ENCODE measurements around the gene CELSR1. TPM values are rescaled to one million over a fixed set of nuclear protein-coding genes. Genes with fewer than 3 reads are reported as not detected.
A peak's percentile ranks its signal among the peaks of the same experiment; 100 is the strongest.

CELSR1 gene
- total RNA-seq, 1 donor from 2014 or later: 27.6 TPM

DNA sequence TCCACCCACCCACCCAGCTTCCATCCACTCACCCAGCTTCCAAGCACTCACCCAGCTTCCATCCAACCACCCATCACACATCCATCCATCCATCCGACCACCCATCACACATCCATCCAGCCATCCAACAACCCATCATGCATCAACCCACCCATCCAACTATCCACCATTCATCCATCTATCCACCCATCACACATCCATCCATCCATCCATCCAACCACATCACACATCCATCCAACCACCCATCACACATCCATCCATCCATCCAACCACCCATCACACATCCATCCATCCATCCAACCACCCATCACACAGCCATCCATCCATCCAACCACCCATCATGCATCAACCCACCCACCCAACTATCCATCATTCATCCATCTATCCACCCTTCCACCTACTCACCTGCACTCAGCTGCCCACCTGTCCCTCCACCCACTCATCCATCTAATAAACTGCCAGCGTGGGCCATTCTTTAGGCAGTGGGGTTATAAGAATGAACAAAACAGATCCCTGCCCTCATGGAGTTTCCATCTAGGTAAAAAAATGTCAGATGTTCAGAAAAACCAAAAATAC, 88.2 kb downstream of the CELSR1 start:
- TF ChIP-seq EZH2 (IDR thresholded peaks at IDR 0.05; ENCODE audit: insufficient read depth, low read length): no peak
- no peak for TF ChIP-seq CTCF (IDR thresholded peaks at IDR 0.05; ENCODE audit: insufficient read depth, low read depth, low read length)
- Mint-ChIP-seq H3K4me1 (ENCODE audit: low read depth, unreplicated experiment) (peaks cover 17% of the 10 kb centered on the region), H3K27ac (ENCODE audit: unreplicated experiment) (no peak overlapping the region), H3K36me3 (ENCODE audit: low read depth, unreplicated experiment) (peaks cover 2% of the 10 kb centered on the region), H3K9me3 (ENCODE audit: unreplicated experiment) (no peaks in the 10 kb centered on the region), H3K4me3 (ENCODE audit: unreplicated experiment) (no peak overlapping the region), H3K27me3 (ENCODE audit: low read depth, unreplicated experiment) (peaks cover 2% of the 10 kb centered on the region)
- no peaks in the 10 kb centered on the region for H3K4me1 ChIP-seq (ENCODE audit: insufficient read depth, low read length)
- DNase-seq (ENCODE audit: low read depth): no peak
- no peak overlapping the region for H2AFZ ChIP-seq (ENCODE audit: low read depth, low read length)
- no peak overlapping the region for H3K27ac ChIP-seq (ENCODE audit: low read depth, low read length)
- peaks cover 6% of the 10 kb centered on the region for H3K27me3 ChIP-seq (ENCODE audit: insufficient read depth, low read length)
- no peaks in the 10 kb centered on the region for H3K79me2 ChIP-seq (ENCODE audit: insufficient read depth, low read length)
- H4K20me1 ChIP-seq (ENCODE audit: insufficient read depth, low read length): peaks cover 28% of the 10 kb centered on the region
- FAIRE-seq: no peak
- no peak overlapping the region for H3K4me3 ChIP-seq (ENCODE audit: insufficient read depth, low read depth, low read length)
- no peaks in the 10 kb centered on the region for H3K36me3 ChIP-seq (ENCODE audit: insufficient read depth, low read length)
- no peak overlapping the region for H3K4me2 ChIP-seq (ENCODE audit: low read length)
- no peak overlapping the region for H3K9ac ChIP-seq (ENCODE audit: low read length)
- no peaks in the 10 kb centered on the region for H3K9me3 ChIP-seq (ENCODE audit: insufficient read depth, low read depth, low read length)

DNA sequence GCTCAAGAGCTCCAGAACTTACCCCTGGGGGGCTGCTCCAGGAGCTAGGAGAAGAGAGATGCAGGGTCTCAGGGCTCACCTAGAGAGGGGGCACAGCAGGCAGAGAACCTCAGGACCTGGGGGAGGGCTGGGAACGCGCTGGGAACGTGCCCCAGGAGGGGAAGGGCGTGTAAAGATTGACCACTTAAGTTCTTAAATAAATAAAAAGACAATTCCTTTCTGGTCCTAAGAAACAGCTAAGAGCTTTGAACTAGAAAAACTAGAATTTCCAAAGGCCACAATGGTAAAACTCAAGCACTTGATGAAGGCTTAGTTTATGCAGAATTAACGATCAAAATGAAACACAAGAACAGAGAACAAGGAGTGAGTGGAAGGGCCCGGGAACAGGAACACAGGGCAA, 89.1 kb downstream of the CELSR1 start:
- DNase-seq (ENCODE audit: low read depth) (no peak), FAIRE-seq (no peak)
- Mint-ChIP-seq H3K36me3 (ENCODE audit: low read depth, unreplicated experiment) (peaks cover 2% of the 10 kb centered on the region), H3K27me3 (ENCODE audit: low read depth, unreplicated experiment) (peaks cover 2% of the 10 kb centered on the region), H3K9me3 (ENCODE audit: unreplicated experiment) (no peaks in the 10 kb centered on the region), H3K4me3 (ENCODE audit: unreplicated experiment) (no peak overlapping the region), H3K4me1 (ENCODE audit: low read depth, unreplicated experiment) (peaks cover 11% of the 10 kb centered on the region), H3K27ac (ENCODE audit: unreplicated experiment) (no peak overlapping the region)
- Histone ChIP-seq H3K4me2 (ENCODE audit: low read length) (no peak overlapping the region), H3K27ac (ENCODE audit: low read depth, low read length) (no peak overlapping the region), H3K27me3 (ENCODE audit: insufficient read depth, low read length) (peaks cover 6% of the 10 kb centered on the region), H3K9me3 (ENCODE audit: insufficient read depth, low read depth, low read length) (no peaks in the 10 kb centered on the region), H3K79me2 (ENCODE audit: insufficient read depth, low read length) (no peaks in the 10 kb centered on the region), H4K20me1 (ENCODE audit: insufficient read depth, low read length) (peaks cover 27% of the 10 kb centered on the region), H3K4me1 (ENCODE audit: insufficient read depth, low read length) (no peaks in the 10 kb centered on the region), H2AFZ (ENCODE audit: low read depth, low read length) (no peak overlapping the region), H3K9ac (ENCODE audit: low read length) (no peak overlapping the region), H3K4me3 (ENCODE audit: insufficient read depth, low read depth, low read length) (no peak overlapping the region), H3K36me3 (ENCODE audit: insufficient read depth, low read length) (no peaks in the 10 kb centered on the region)
- TF ChIP-seq EZH2 (IDR thresholded peaks at IDR 0.05; ENCODE audit: insufficient read depth, low read length) (no peak), CTCF (IDR thresholded peaks at IDR 0.05; ENCODE audit: insufficient read depth, low read depth, low read length) (no peak)

DNA sequence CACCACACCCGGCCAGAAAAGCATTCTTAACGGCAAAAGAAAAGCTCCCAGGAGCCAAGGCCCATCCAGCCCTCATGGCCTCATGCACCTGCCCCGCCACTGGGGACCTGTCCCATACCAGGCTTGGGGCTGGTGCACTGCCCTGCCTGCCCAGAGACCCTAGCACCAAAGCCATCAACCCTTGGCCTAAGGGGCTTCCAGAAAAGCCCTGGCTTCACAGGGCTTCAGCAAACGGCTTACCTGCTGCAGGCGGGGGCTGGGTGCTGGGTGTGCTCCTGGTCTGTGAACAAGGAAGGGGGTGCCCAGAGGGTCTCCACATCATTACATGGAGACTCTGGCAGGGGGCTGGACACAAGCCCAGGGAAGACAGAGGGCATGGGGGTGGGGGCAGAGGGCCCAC, 89.5 kb downstream of the CELSR1 start:
- Histone ChIP-seq H3K27me3 (ENCODE audit: insufficient read depth, low read length) (peaks cover 6% of the 10 kb centered on the region), H4K20me1 (ENCODE audit: insufficient read depth, low read length) (peaks cover 28% of the 10 kb centered on the region), H3K79me2 (ENCODE audit: insufficient read depth, low read length) (no peaks in the 10 kb centered on the region), H3K4me1 (ENCODE audit: insufficient read depth, low read length) (no peaks in the 10 kb centered on the region), H3K9me3 (ENCODE audit: insufficient read depth, low read depth, low read length) (no peaks in the 10 kb centered on the region), H3K27ac (ENCODE audit: low read depth, low read length) (no peak overlapping the region), H3K4me3 (ENCODE audit: insufficient read depth, low read depth, low read length) (no peak overlapping the region), H3K36me3 (ENCODE audit: insufficient read depth, low read length) (no peaks in the 10 kb centered on the region), H2AFZ (ENCODE audit: low read depth, low read length) (no peak overlapping the region), H3K4me2 (ENCODE audit: low read length) (no peak overlapping the region), H3K9ac (ENCODE audit: low read length) (no peak overlapping the region)
- H3K9me3 Mint-ChIP-seq (ENCODE audit: unreplicated experiment): no peaks in the 10 kb centered on the region
- no peak overlapping the region for H3K4me3 Mint-ChIP-seq (ENCODE audit: unreplicated experiment)
- peaks cover 10% of the 10 kb centered on the region for H3K4me1 Mint-ChIP-seq (ENCODE audit: low read depth, unreplicated experiment)
- FAIRE-seq (no peak), DNase-seq (ENCODE audit: low read depth) (no peak)
- H3K27me3 Mint-ChIP-seq (ENCODE audit: low read depth, unreplicated experiment): peaks cover 2% of the 10 kb centered on the region
- H3K36me3 Mint-ChIP-seq (ENCODE audit: low read depth, unreplicated experiment): peaks cover 2% of the 10 kb centered on the region
- peak overlapping the region; percentile 41 for H3K27ac Mint-ChIP-seq (ENCODE audit: unreplicated experiment)
- no peak for TF ChIP-seq EZH2 (IDR thresholded peaks at IDR 0.05; ENCODE audit: insufficient read depth, low read length)
- TF ChIP-seq CTCF (IDR thresholded peaks at IDR 0.05; ENCODE audit: insufficient read depth, low read depth, low read length): no peak
